MV-4-11 (cell line): ENCODE results near the gene C1orf174.
A peak's percentile ranks its signal among the peaks of the same experiment; 100 is the strongest.

ENCODE experiments used
- DNase-seq: peaks from one replicate; lab custom pipeline; 2025; lab: John Stamatoyannopoulos, UW

C1orf174 gene

GRCh38 chr1:3900150-3900968, at the start of gene C1orf174:
C1orf174 (minus strand) TSS chr1:3900272; CDS start chr1:3900186, 86 bp downstream.
- peak; percentile 98 for DNase-seq

DNA sequence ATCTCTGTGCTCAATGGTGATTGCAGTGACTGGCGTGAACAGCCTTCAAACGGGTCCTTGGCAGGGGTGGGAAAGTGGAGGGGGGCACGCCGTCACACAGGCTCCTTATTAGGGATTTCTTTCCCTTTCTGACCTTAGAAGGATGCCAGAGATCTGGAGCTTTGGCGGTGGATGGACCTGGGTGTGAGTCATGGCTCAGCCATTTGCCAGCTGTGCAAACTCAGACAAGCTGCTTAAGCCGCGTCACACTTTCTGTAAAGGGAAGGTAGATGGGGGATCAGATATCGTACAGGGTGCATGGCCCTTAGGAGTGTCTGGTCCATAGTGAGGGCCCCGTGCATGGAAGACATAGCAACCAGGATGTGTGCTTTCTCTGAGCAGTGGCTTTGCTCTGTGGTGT, 48.3 kb upstream of the C1orf174 start:
- DNase-seq = no peak

DNA sequence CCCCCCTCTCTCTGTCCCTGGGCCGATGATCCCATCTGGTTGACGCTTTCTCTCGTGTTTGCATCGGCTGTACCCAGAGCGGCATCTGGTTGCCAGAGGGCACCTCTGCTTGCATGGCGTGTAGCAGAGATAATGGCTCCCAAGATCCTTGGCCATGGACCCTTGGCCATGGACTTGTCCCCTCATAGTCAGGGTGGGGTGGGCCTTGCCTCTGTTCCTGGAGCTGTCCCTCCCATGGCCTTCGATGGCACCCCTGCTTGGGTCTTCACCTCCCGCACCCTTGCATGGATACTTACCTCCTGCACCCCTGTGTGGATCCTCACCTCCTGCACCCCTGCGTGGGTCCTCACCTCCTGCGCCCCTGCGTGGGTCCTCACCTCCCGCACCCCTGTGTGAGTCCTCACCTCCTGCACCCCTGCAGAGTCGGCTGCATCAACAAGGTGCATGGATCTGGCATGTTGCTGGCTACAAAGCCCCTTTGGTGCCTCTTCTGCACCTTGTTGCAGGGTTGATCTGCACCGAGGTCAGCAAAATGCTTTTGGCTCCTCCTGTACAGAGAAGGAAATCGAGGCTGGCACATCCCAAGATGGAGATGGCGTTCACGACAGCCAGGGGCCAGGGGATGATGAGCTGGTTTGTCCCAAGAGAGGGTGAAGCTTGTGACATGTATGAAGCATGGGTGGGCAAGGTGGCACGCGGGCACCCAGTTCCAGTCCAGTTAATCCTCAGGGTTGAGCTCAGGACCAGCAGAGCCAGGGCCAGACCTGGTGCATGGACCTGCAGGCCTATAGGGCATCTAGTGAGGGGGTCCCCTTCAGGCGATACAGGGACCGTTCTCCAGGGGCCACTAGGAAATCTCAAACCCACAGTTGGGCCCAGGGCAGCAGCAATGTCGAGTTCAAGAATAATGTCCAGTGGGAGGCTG, 46.1 kb upstream of the C1orf174 start:
- no peak for DNase-seq

GRCh38 chr1:3945222-3945621, 45.1 kb upstream of the C1orf174 start:
- no peak for DNase-seq

DNA sequence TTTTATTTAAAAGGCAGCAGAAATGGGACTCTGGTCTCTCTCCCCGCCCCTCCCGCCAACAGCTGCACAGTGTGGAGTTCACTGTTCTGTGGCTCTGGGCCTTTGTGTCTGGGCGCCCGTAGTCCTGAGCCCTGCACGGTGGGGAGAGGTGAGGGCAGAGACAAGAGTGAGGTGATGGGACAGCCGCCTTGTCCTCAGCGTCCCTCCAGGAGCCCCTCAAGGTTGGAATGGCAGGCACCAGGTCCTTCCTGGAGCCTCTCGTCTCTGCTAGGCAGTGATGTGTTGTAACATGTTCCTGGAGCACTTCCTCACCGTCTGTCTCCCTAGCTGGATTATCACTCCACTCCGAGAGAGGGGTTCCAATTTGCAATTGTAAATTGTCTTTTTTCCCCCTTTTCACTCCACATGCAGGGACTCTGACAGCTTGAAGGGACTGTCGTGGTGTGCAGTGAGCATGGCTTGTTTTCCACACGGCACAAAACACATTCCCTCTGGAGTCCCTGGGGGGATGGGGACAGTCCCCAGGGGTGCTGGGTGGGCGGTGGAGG, 44.6 kb upstream of the C1orf174 start:
- no peak for DNase-seq

- DNase-seq = no peak
These were observed 43.9 kb upstream of the C1orf174 start for GRCh38 chr1:3943806-3944577.

DNA sequence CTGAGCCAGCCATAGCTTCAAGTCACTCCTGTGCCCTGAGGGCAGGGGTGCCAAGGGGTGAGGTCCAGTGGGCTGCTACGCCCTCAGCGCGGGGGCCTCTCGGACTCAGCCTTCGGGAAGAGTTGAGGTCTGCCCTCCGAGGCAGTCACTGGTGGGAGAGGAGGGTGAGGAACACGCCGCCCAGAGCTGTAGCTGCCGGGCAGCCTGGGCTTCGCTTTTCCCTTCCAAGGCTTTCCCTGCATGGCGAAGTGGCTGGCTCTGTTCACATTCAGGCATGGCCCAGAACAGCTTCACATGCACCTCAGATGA, 43.0 kb upstream of the C1orf174 start:
- DNase-seq = no peak

- DNase-seq = no peak
These were observed 42.5 kb upstream of the C1orf174 start for GRCh38 chr1:3942416-3943122.

DNA sequence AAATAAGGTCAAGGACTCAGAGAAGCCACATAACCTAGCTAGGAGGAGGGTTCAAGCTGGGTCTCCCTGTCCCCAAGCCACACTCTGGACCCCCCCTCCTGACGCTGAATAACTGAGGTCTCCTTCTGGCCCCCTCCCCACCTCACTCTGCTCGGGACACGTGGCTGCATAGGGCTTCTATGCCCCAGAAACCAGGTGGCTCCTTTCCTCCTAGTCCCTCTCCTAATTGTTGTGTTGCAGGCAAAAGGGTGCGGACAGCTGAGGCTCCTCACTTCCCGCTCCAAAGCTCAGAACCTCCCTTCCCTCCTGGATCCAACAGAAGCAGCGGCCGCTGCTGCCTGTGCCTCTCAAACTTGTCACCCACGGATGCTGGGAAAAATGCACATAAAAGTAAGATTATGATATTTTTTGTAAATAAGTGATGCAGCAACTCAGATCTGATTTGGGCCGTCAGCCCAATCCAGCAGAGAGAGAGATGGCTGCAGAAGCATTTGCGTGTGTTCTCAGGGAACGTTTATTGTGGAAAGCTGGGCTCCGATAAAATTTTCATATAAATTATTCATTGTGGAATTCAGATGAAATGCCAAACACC, 40.8 kb upstream of the C1orf174 start:
- no peak for DNase-seq

- DNase-seq = no peak
These were observed 40.1 kb upstream of the C1orf174 start for GRCh38 chr1:3940081-3940753.

- DNase-seq = no peak
These were observed 39.4 kb upstream of the C1orf174 start for GRCh38 chr1:3939242-3940080.

GRCh38 chr1:3932156-3932919, 32.3 kb upstream of the C1orf174 start:
- DNase-seq = no peak

GRCh38 chr1:3931007-3931912, 31.2 kb upstream of the C1orf174 start:
- DNase-seq = no peak

GRCh38 chr1:3930301-3931006, 30.4 kb upstream of the C1orf174 start:
- no peak for DNase-seq

GRCh38 chr1:3929126-3929525, 29.1 kb upstream of the C1orf174 start:
- no peak for DNase-seq

DNA sequence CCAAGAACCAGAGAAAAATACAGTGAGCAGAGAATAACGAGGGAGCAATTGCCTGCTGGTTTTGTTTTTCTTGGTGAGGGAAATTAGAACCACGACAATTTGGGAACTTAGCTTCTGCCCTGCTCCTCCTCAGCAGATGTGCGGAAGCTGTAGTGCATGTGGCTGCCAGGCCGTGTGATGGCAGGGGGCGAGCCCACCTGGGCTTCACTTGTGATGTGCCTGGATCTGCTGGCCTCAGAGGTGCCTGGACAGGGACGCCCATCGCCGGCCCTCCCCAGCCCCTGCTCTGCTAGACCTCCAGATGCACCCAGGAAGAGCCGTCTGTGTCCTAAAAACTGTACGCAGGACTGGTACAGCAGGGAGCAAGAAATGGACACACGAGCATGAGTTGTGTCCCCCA, 28.5 kb upstream of the C1orf174 start:
- DNase-seq = no peak

GRCh38 chr1:3926956-3927355, 26.9 kb upstream of the C1orf174 start:
- no peak for DNase-seq
